GM12874 (cell line): ENCODE measurements around the gene SERHL2.

Source experiments
- TF ChIP-seq, protein P1 (sequence below): IDR thresholded peaks from 2 replicates; pipeline ENCODE4 v1.5.1; 2011; ENCODE audit warnings: low read depth, mild to moderate bottlenecking, control low read depth, low read length, moderate library complexity; ENCODE audit not compliant: insufficient read depth

Gene SERHL2

GRCh38 chr22:42565956-42566355 is 12.2 kb downstream of the SERHL2 start:
- TF ChIP-seq, protein P1, sequence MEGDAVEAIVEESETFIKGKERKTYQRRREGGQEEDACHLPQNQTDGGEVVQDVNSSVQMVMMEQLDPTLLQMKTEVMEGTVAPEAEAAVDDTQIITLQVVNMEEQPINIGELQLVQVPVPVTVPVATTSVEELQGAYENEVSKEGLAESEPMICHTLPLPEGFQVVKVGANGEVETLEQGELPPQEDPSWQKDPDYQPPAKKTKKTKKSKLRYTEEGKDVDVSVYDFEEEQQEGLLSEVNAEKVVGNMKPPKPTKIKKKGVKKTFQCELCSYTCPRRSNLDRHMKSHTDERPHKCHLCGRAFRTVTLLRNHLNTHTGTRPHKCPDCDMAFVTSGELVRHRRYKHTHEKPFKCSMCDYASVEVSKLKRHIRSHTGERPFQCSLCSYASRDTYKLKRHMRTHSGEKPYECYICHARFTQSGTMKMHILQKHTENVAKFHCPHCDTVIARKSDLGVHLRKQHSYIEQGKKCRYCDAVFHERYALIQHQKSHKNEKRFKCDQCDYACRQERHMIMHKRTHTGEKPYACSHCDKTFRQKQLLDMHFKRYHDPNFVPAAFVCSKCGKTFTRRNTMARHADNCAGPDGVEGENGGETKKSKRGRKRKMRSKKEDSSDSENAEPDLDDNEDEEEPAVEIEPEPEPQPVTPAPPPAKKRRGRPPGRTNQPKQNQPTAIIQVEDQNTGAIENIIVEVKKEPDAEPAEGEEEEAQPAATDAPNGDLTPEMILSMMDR = no peak

GRCh38 chr22:42577623-42578240 is 24.0 kb downstream of the SERHL2 start:
- TF ChIP-seq, protein P1 = no peak

GRCh38 chr22:42581762-42582716 is 28.3 kb downstream of the SERHL2 start:
- TF ChIP-seq, protein P1 = no peak

- TF ChIP-seq, protein P1 = no peak
Observed at GRCh38 chr22:42582987-42583386, 29.2 kb downstream of the SERHL2 start.

- TF ChIP-seq, protein P1 = no peak
Observed at GRCh38 chr22:42584364-42584940, 30.7 kb downstream of the SERHL2 start.

DNA sequence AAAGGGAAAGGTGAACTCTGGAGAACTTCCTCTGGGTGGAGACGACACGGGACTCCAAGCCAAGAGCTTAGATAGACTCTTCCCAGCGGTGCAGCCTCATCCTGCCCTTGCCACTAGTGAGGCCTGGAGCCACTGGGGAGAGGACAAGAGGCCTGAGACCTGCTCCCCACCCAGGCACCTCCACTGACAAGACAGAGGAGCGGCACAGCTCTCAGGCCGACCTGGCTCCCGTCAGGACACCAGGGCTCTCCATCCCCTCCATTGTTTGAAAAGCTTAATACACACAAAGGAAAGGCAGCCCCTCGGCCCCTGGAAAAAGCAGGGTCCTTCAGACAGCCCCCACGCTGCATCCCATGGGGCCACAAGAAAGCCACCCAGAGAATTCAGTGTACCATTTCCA is 31.3 kb downstream of the SERHL2 start:
- TF ChIP-seq, protein P1 = no peak

DNA sequence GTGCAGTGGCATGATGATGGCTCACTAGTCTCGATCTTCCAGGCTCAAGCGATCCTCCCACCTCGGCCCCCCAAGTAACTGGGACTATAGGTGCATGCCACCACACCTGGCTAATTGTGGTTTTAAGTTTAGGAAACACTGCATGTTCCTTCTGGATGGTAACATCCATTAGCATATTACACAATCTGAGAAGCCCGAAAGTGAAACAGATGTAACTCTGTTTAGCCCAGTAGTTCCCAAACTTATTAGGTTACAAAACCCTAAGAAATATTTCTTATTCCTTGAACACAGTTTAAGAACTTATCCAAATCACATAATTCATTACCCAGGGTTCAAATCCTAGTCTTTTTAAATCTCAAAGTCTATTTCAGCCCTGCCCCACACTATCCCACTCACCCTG is 32.6 kb downstream of the SERHL2 start:
- TF ChIP-seq, protein P1 = no peak
